Measurements from ENCODE around the gene MEX3C. TPM values are rescaled to one million over a fixed set of nuclear protein-coding genes. Genes with fewer than 3 reads are reported as not detected.

The MEX3C gene
- total and polyA plus RNA-seq, 2 experiments from 2014 or later: 21.0 to 67.3 TPM

DNA sequence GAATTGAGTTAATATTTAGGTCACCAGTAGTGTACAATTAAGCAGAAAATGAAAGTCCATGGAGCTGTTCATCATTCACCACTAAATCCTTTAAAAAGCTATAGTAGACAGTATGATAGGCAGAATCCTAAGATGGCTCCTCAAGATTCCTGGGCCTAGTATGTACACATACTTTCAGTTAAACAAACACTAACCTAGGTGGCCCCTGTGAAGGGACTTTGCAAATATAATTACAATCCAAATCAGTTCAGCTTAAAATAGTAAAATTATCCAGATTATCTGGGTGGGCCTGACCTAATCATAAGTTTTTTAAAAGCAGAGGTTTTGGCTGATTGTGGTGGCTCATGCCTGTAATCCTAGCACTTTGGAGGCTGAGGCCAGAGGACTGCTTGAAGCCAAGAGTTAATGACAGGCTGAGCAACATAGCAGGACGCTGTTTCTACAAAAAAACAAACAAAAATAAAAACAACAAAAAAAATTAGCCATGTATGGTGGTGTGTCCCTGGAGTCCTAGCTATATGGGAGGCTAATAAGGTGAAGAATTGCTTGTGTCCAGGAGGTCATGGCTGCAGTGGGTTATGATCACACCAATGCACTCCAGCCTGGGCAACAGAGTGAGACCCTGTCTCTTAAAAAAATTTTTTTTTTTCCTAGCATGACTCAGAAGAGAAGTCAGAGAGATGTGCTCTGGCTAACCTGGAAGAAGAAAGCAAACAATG is 13.9 kb downstream of the MEX3C start:
- Histone ChIP-seq H3K4me3 (no peak overlapping the region), H3K36me3 (replicated peaks; ENCODE audit: insufficient read depth, low read depth) (no peaks in the 10 kb centered on the region), H3K9me2 (replicated peaks; ENCODE audit: insufficient read depth) (no peaks in the 10 kb centered on the region), H3K9me3 (ENCODE audit: low read depth) (no peaks in the 10 kb centered on the region), H3K27ac (no peak overlapping the region), H2AFZ (no peak overlapping the region), H3K79me2 (peaks cover 100% of the 10 kb centered on the region), H3K4me2 (no peak overlapping the region), H4K20me1 (ENCODE audit: insufficient read depth, poor library complexity, severe bottlenecking) (peaks cover 97% of the 10 kb centered on the region), H3K27me3 (no peaks in the 10 kb centered on the region), H3K4me1 (ENCODE audit: insufficient read depth) (peaks cover 2% of the 10 kb centered on the region)
- TF ChIP-seq EZH2phosphoT487 (IDR thresholded peaks at IDR 0.05; ENCODE audit: low read depth, severe bottlenecking, unreplicated experiment) (no peak), CTCF (IDR thresholded peaks at IDR 0.05; ENCODE audit: poor library complexity) (no peak), EZH2 (IDR thresholded peaks at IDR 0.05; ENCODE audit: borderline replicate concordance) (no peak)
- WGBS (ENCODE audit: low lambda C conversion rate, missing lambda C conversion rate): 100% methylated on average over 1 of the region's 1 CpG
- DNase-seq (ENCODE audit: low spot score): no peak

DNA sequence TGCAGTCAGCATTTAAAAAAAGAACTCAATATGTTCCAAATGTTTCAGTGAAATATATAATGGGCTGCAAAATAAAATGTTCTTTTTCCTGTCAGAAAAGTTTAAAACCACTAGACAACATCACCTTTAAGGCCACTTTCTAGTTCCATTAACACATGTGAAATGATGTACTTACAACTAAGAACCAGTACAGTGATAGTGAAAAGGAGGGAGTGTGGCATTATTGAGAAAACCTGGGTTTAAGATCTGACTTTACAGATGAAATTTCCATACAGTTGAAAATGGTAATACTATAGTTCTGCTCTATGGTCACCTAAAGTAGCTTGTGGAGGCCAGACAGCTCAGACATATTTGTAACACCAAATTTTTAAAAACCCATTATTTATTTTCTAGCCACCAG is 14.7 kb downstream of the MEX3C start:
- H3K4me2 ChIP-seq: no peak overlapping the region
- no peaks in the 10 kb centered on the region for H3K9me2 ChIP-seq (replicated peaks; ENCODE audit: insufficient read depth)
- no peaks in the 10 kb centered on the region for H3K9me3 ChIP-seq (ENCODE audit: low read depth)
- H3K4me1 ChIP-seq (ENCODE audit: insufficient read depth): peaks cover 2% of the 10 kb centered on the region
- H2AFZ ChIP-seq: no peak overlapping the region
- no peak for TF ChIP-seq EZH2 (IDR thresholded peaks at IDR 0.05; ENCODE audit: borderline replicate concordance)
- TF ChIP-seq CTCF (IDR thresholded peaks at IDR 0.05; ENCODE audit: poor library complexity): no peak
- TF ChIP-seq EZH2phosphoT487 (IDR thresholded peaks at IDR 0.05; ENCODE audit: low read depth, severe bottlenecking, unreplicated experiment): no peak
- H3K27me3 ChIP-seq: no peaks in the 10 kb centered on the region
- DNase-seq (ENCODE audit: low spot score): no peak
- peaks cover 98% of the 10 kb centered on the region for H4K20me1 ChIP-seq (ENCODE audit: insufficient read depth, poor library complexity, severe bottlenecking)
- H3K79me2 ChIP-seq: peaks cover 100% of the 10 kb centered on the region
- H3K27ac ChIP-seq: no peak overlapping the region
- no peak overlapping the region for H3K4me3 ChIP-seq
- no peaks in the 10 kb centered on the region for H3K36me3 ChIP-seq (replicated peaks; ENCODE audit: insufficient read depth, low read depth)

DNA sequence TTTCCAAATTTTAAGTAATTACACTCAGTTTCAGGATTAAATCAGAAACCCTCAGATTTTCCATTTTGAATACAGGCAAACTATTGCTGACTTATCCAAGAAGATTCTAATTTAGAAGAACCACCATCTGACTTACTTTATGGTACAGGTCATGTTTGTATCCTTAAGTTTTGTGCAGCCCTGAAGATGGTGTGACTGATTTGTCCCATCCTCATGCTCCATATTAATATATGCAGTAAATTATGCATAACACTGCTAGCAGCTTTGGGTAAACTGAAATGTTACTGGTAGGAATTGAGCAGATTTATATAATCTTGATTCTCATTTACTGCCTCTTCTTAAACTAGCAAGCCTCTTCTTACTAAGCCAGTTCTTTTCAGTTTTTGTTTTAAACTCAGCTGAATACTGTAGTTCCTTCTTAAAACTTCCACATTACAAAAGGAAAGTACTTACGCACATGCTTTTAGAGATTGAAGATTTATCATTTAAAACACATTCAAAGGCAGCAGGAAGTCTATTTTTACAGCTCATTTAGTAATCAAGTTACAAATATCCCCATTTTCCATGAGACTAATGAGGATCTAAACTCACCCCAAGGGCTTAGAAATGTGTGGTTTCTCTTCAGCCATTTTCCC is 25.7 kb downstream of the MEX3C start:
- H3K9me2 ChIP-seq (replicated peaks; ENCODE audit: insufficient read depth): no peaks in the 10 kb centered on the region
- no peak overlapping the region for H3K27ac ChIP-seq
- peaks cover 65% of the 10 kb centered on the region for H3K79me2 ChIP-seq
- TF ChIP-seq EZH2phosphoT487 (IDR thresholded peaks at IDR 0.05; ENCODE audit: low read depth, severe bottlenecking, unreplicated experiment) (no peak), EZH2 (IDR thresholded peaks at IDR 0.05; ENCODE audit: borderline replicate concordance) (no peak), CTCF (IDR thresholded peaks at IDR 0.05; ENCODE audit: poor library complexity) (no peak)
- H4K20me1 ChIP-seq (ENCODE audit: insufficient read depth, poor library complexity, severe bottlenecking): peaks cover 12% of the 10 kb centered on the region
- no peaks in the 10 kb centered on the region for H3K36me3 ChIP-seq (replicated peaks; ENCODE audit: insufficient read depth, low read depth)
- WGBS (ENCODE audit: low lambda C conversion rate, missing lambda C conversion rate): 93% methylated on average over 1 of the region's 1 CpG
- H3K27me3 ChIP-seq: no peaks in the 10 kb centered on the region
- no peaks in the 10 kb centered on the region for H3K9me3 ChIP-seq (ENCODE audit: low read depth)
- H2AFZ ChIP-seq: no peak overlapping the region
- no peaks in the 10 kb centered on the region for H3K4me1 ChIP-seq (ENCODE audit: insufficient read depth)
- H3K4me3 ChIP-seq: no peak overlapping the region
- DNase-seq (ENCODE audit: low spot score): no peak
- no peak overlapping the region for H3K4me2 ChIP-seq

All from hepatocyte (in vitro differentiated cells).